ENCODE results near the gene KCNQ1OT1.

Gene KCNQ1OT1

DNA sequence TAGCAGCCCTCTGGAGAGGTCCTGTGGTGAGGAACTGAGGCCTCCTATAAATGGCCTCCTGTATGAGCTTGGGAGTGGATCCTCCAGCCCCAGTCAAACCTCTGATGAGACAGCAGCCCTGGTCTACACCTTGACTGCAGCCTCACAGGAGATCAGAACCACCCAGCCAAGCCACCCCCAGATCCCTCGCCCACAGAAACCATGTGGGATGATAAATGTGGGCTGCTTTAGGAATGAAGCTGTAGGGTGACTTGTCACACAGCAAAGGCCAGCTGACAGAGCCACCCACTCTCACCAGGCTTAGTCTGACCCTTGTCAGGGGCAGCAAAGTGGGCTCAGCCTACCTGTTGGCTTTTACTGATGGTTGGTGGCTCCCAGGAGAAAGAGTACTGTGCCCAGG is 6.5 kb upstream of the KCNQ1OT1 start:
- no peak for TF ChIP-seq CTCF (conservative IDR thresholded peaks at IDR 0.05; ENCODE audit: low read depth, low read length)
- DNase-seq (ENCODE audit: low read depth) = no peak
- no peak overlapping the region for H3K4me3 ChIP-seq (ENCODE audit: low read depth, low read length)

DNA sequence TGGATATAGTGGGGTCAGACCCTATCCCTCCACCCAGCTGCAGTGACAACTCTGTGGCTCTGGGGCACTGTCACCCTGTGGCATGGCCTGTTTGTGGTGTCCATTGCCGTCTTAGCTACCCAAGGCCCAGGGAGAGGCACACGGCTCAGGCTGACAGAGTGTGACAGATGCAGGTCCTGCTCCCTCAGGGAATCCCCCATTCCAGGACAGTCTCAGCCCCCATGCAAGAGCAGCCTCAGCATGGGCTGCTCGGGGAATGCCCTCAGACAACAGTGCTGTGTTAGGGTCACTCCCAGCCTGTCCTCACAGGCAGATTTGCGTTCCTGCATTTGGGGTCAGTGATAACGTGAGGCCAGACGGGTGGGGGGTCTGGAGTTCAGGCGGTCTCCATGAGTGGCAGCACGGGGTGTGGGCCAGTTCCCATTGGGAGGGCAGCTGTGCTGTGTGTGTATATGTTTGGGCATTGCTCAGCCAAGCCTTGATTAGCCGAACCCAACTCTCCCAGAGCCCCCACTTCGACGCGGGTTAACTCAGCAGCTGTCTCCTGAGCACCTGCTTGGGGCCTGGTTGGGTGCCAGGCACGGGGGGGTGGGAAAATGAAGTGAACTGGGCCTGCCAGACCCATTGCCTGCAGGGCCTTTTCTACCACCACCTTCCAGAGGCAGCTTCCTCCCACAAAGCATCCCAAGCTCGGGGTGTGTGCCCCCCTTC is 5.3 kb upstream of the KCNQ1OT1 start:
- no peak for DNase-seq (ENCODE audit: low read depth)
- H3K4me3 ChIP-seq (ENCODE audit: low read depth, low read length) = no peak overlapping the region
- TF ChIP-seq CTCF (conservative IDR thresholded peaks at IDR 0.05; ENCODE audit: low read depth, low read length) = no peak

- TF ChIP-seq CTCF (conservative IDR thresholded peaks at IDR 0.05; ENCODE audit: low read depth, low read length) = no peak
- no peak overlapping the region for H3K4me3 ChIP-seq (ENCODE audit: low read depth, low read length)
- no peak for DNase-seq (ENCODE audit: low read depth)
Observed at GRCh38 chr11:2704356-2704755, 4.6 kb upstream of the KCNQ1OT1 start.

DNA sequence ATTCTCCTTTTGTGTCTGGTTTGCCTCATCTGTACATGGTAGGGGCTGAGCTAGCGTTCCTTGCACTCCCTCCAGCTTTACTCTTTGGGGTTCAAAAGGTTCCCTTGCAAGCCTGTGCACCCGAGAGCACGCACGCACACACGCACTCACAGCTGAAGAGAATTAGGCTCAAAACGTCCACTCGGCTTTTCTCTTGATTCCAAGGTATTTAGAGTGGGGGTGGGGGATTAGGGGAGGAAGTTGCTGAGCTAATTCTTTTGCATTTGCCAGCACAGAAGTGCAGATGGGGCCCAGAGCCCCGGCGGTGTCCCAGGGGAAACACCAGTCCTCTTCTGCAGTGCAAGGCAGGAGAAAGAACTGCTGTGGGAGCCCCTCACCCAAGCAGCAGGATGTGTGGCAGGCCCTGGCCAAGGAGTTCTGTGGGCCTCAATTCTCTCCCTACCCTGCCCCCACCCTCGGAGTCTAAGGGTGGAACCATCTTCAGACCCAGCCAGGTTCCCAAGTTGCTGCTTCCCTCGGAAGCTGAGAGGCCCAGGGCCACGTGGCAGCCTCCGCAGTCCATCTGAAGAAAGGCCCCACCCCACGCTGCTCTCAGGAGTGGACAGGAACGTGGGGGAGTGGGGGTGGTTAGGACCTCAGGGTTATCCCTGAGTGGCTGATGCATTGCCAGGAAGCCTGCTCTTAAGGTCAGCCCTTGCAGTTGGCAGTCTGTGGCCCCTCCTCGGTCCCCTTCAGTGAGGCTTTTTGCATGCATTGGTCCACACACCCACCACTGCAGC is 3.8 kb upstream of the KCNQ1OT1 start:
- TF ChIP-seq CTCF (conservative IDR thresholded peaks at IDR 0.05; ENCODE audit: low read depth, low read length) = no peak
- H3K4me3 ChIP-seq (ENCODE audit: low read depth, low read length) = no peak overlapping the region
- DNase-seq (ENCODE audit: low read depth) = peak; percentile 34

- TF ChIP-seq CTCF (conservative IDR thresholded peaks at IDR 0.05; ENCODE audit: low read depth, low read length) = no peak
- no peak overlapping the region for H3K4me3 ChIP-seq (ENCODE audit: low read depth, low read length)
- no peak for DNase-seq (ENCODE audit: low read depth)
Observed at GRCh38 chr11:2702771-2703362, 3.1 kb upstream of the KCNQ1OT1 start.

DNA sequence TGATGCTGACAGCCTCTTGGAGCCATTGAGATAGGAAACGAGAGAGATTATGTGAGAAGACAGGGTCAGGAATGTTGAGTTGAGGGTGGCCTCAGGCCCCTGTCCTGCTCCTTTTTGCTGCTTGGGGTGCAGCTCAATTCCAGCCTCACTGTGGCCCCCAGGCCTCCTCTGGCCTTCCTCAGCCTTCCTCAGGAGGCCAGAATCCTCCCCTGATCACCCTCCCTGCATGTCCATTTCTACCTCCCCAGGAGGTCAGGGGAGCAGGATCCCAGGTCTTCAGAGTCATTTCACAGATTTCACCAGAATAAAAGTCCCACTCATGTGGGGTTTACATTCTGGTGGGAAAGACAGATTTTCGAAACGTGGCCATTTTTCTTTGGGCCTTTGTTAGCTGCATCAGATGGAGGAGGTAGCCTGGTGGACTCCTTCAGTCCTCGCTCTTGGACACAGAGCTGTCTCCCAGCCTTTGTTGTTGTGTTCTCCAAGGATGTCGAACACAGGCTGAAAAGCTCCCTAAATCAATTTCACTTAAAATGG is 2.2 kb upstream of the KCNQ1OT1 start:
- no peak for DNase-seq (ENCODE audit: low read depth)
- H3K4me3 ChIP-seq (ENCODE audit: low read depth, low read length) = no peak overlapping the region
- TF ChIP-seq CTCF (conservative IDR thresholded peaks at IDR 0.05; ENCODE audit: low read depth, low read length) = no peak
